ENCODE measurements around the gene CACNA2D3. TPM values are rescaled to one million over a fixed set of nuclear protein-coding genes. Genes with fewer than 3 reads are reported as not detected.

Gene CACNA2D3
- total and polyA plus RNA-seq, 4 donors = 0.72 to 2.4 (median 1.5) TPM

DNA sequence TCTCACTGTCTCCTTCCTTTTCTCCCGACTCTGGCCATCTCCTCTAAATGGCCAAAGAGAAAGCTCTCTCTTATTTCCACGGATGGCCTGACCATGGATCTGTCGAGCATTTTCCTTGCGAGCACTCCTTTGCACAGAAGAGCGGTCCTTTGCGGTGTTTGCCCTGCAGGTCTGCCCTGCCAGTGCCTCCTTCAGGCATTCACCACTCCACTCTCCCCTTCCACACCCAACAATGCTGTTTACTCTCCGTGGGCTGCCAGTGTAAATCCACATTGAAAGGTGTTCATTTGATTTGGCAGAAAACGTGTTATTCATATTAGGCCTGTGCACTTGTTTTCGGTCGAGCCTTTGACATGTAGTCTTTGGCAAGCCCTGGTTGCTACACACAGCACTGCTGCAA is 49.6 kb downstream of the CACNA2D3 start:
- Histone ChIP-seq H3K27ac (ENCODE audit: low read depth in 1 of 2, low read length in 2 of 2) (no peak overlapping the region), H3K4me1 (ENCODE audit: control insufficient read depth in 1 of 2, insufficient read depth in 2 of 2, low read length in 2 of 2) (peaks cover 0 to 13% of the 10 kb centered on the region in 2 donors), H3K4me3 (ENCODE audit: low read length in 2 of 2) (no peak overlapping the region), H3K9me3 (ENCODE audit: control insufficient read depth, low read length) (peaks cover 2% of the 10 kb centered on the region), H3K27me3 (ENCODE audit: control insufficient read depth in 1 of 2, insufficient read depth in 2 of 2, low read length in 1 of 2) (no peaks in the 10 kb centered on the region), H3K36me3 (ENCODE audit: control insufficient read depth in 1 of 2, insufficient read depth in 2 of 2, low read length in 1 of 2) (no peaks in the 10 kb centered on the region)
- intact Hi-C loops (cut with DNase I) = no loop called here
- ATAC-seq (ENCODE audit: low FRiP score) = no peak
- no peak for DNase-seq
- 20 to 27% methylated on average over 10 of the region's 10 CpGs for WGBS, 2 donors

DNA sequence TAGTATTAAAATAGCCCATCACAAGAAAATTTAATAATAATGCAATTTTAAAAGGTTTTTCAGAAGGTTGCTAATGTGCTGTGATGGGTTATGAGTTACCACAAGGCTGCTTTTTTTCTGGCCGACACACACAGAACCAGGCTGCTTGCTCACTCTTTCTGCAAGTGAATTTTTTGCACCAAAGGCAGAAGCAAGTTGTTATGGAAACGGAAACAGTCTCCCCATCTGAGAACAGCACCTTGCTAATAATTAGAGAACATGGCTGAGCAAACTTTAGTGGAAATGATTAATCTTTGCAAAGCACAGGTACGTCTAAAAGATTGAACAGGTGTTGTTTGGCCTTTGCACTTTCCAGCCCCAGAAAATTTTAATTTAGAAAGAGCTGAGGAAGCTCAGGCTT is 51.0 kb downstream of the CACNA2D3 start:
- H3K4me3 ChIP-seq (ENCODE audit: low read length in 2 of 2) = no peak overlapping the region
- no peak overlapping the region for H3K27ac ChIP-seq (ENCODE audit: low read depth in 1 of 2, low read length in 2 of 2)
- no peaks in the 10 kb centered on the region for H3K36me3 ChIP-seq (ENCODE audit: control insufficient read depth in 1 of 2, insufficient read depth in 2 of 2, low read length in 1 of 2)
- peaks cover 0 to 13% of the 10 kb centered on the region in 2 donors for H3K4me1 ChIP-seq (ENCODE audit: control insufficient read depth in 1 of 2, insufficient read depth in 2 of 2, low read length in 2 of 2)
- 86 to 88% methylated on average over 3 of the region's 3 CpGs for WGBS, 2 donors
- no peaks in the 10 kb centered on the region for H3K27me3 ChIP-seq (ENCODE audit: control insufficient read depth in 1 of 2, insufficient read depth in 2 of 2, low read length in 1 of 2)
- intact Hi-C loops (cut with DNase I) = no loop called here
- no peak for ATAC-seq (ENCODE audit: low FRiP score)
- no peak for DNase-seq
- H3K9me3 ChIP-seq (ENCODE audit: control insufficient read depth, low read length) = peaks cover 2% of the 10 kb centered on the region

- WGBS, 2 donors = 1 to 5% methylated on average over 3 of the region's 3 CpGs
- ATAC-seq (ENCODE audit: low FRiP score) (no peak), DNase-seq (no peak)
- peaks cover 0 to 10% of the 10 kb centered on the region in 2 donors for H3K4me1 ChIP-seq (ENCODE audit: control insufficient read depth in 1 of 2, insufficient read depth in 2 of 2, low read length in 2 of 2)
- no peak overlapping the region for H3K27ac ChIP-seq (ENCODE audit: low read depth in 1 of 2, low read length in 2 of 2)
- H3K27me3 ChIP-seq (ENCODE audit: control insufficient read depth in 1 of 2, insufficient read depth in 2 of 2, low read length in 1 of 2) = no peaks in the 10 kb centered on the region
- H3K36me3 ChIP-seq (ENCODE audit: control insufficient read depth in 1 of 2, insufficient read depth in 2 of 2, low read length in 1 of 2) = no peaks in the 10 kb centered on the region
- H3K4me3 ChIP-seq (ENCODE audit: low read length in 2 of 2) = no peak overlapping the region
- intact Hi-C loops (cut with DNase I) = no loop called here
- no peaks in the 10 kb centered on the region for H3K9me3 ChIP-seq (ENCODE audit: control insufficient read depth, low read length)
Observed at GRCh38 chr3:54176106-54176505, 53.8 kb downstream of the CACNA2D3 start.

GRCh38 chr3:54177816-54178215 is 55.5 kb downstream of the CACNA2D3 start:
- H3K27ac ChIP-seq (ENCODE audit: low read depth in 1 of 2, low read length in 2 of 2) = no peak overlapping the region
- WGBS, 2 donors = 74 to 76% methylated on average over 3 of the region's 3 CpGs
- intact Hi-C loops (cut with DNase I) = no loop called here
- peaks cover 0 to 1% of the 10 kb centered on the region in 2 donors for H3K4me1 ChIP-seq (ENCODE audit: control insufficient read depth in 1 of 2, insufficient read depth in 2 of 2, low read length in 2 of 2)
- no peak for DNase-seq
- H3K4me3 ChIP-seq (ENCODE audit: low read length in 2 of 2) = no peak overlapping the region
- no peaks in the 10 kb centered on the region for H3K9me3 ChIP-seq (ENCODE audit: control insufficient read depth, low read length)
- no peaks in the 10 kb centered on the region for H3K27me3 ChIP-seq (ENCODE audit: control insufficient read depth in 1 of 2, insufficient read depth in 2 of 2, low read length in 1 of 2)
- no peaks in the 10 kb centered on the region for H3K36me3 ChIP-seq (ENCODE audit: control insufficient read depth in 1 of 2, insufficient read depth in 2 of 2, low read length in 1 of 2)
- no peak for ATAC-seq (ENCODE audit: low FRiP score)

DNA sequence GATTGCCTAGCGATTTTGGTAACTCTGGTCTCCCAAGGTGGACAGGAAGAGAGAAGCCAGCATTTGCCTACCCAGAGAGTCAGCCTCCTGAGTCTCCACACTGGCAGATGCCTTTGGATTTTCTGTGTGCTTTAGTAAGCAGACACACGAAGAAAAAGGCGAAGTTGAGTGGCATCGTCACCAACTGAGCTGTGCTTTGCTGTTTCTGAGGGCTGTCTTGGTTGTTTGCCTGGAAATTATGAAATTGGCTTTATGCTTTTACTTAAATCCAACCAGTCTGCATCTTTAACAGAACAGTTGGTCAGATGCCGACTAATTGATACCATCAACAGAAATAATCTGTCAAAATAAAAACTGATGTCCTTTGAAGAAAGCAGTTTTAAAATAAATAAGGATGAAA is 56.0 kb downstream of the CACNA2D3 start:
- Histone ChIP-seq H3K36me3 (ENCODE audit: control insufficient read depth in 1 of 2, insufficient read depth in 2 of 2, low read length in 1 of 2) (no peaks in the 10 kb centered on the region), H3K27ac (ENCODE audit: low read depth in 1 of 2, low read length in 2 of 2) (no peak overlapping the region), H3K27me3 (ENCODE audit: control insufficient read depth in 1 of 2, insufficient read depth in 2 of 2, low read length in 1 of 2) (no peaks in the 10 kb centered on the region), H3K9me3 (ENCODE audit: control insufficient read depth, low read length) (no peaks in the 10 kb centered on the region), H3K4me3 (ENCODE audit: low read length in 2 of 2) (no peak overlapping the region), H3K4me1 (ENCODE audit: control insufficient read depth in 1 of 2, insufficient read depth in 2 of 2, low read length in 2 of 2) (no peaks in the 10 kb centered on the region)
- ATAC-seq (ENCODE audit: low FRiP score) (no peak), DNase-seq (no peak)
- intact Hi-C loops (cut with DNase I) = no loop called here
- WGBS, 2 donors = 86 to 89% methylated on average over 5 of the region's 5 CpGs

- no peaks in the 10 kb centered on the region for H3K36me3 ChIP-seq (ENCODE audit: control insufficient read depth in 1 of 2, insufficient read depth in 2 of 2, low read length in 1 of 2)
- no peak for ATAC-seq (ENCODE audit: low FRiP score)
- intact Hi-C loops (cut with DNase I) = no loop called here
Observed at GRCh38 chr3:54180921-54181320, 58.6 kb downstream of the CACNA2D3 start.

GRCh38 chr3:54182242-54182641 is 59.9 kb downstream of the CACNA2D3 start:
- Histone ChIP-seq H3K36me3 (ENCODE audit: control insufficient read depth in 1 of 2, insufficient read depth in 2 of 2, low read length in 1 of 2) (no peaks in the 10 kb centered on the region), H3K4me1 (ENCODE audit: control insufficient read depth in 1 of 2, insufficient read depth in 2 of 2, low read length in 2 of 2) (no peaks in the 10 kb centered on the region), H3K4me3 (ENCODE audit: low read length in 2 of 2) (no peak overlapping the region), H3K9me3 (ENCODE audit: control insufficient read depth, low read length) (no peaks in the 10 kb centered on the region), H3K27me3 (ENCODE audit: control insufficient read depth in 1 of 2, insufficient read depth in 2 of 2, low read length in 1 of 2) (no peaks in the 10 kb centered on the region), H3K27ac (ENCODE audit: low read depth in 1 of 2, low read length in 2 of 2) (no peak overlapping the region)
- intact Hi-C loops (cut with DNase I) = no loop called here
- 32 to 49% methylated on average over 4 of the region's 4 CpGs for WGBS, 2 donors
- ATAC-seq (ENCODE audit: low FRiP score) (no peak), DNase-seq (no peak)

More at GRCh38 chr3:54180921-54181320, 58.6 kb downstream of the CACNA2D3 start:
- H3K27me3 ChIP-seq (ENCODE audit: control insufficient read depth in 1 of 2, insufficient read depth in 2 of 2, low read length in 1 of 2) = no peaks in the 10 kb centered on the region
- H3K4me1 ChIP-seq (ENCODE audit: control insufficient read depth in 1 of 2, insufficient read depth in 2 of 2, low read length in 2 of 2) = no peaks in the 10 kb centered on the region
- H3K27ac ChIP-seq (ENCODE audit: low read depth in 1 of 2, low read length in 2 of 2) = no peak overlapping the region
- no peaks in the 10 kb centered on the region for H3K9me3 ChIP-seq (ENCODE audit: control insufficient read depth, low read length)
- no peak for DNase-seq
- no peak overlapping the region for H3K4me3 ChIP-seq (ENCODE audit: low read length in 2 of 2)

GRCh38 chr3:54185740-54186139 is 63.4 kb downstream of the CACNA2D3 start:
- DNase-seq = no peak
- Histone ChIP-seq H3K9me3 (ENCODE audit: control insufficient read depth, low read length) (no peaks in the 10 kb centered on the region), H3K4me3 (ENCODE audit: low read length in 2 of 2) (no peak overlapping the region), H3K36me3 (ENCODE audit: control insufficient read depth in 1 of 2, insufficient read depth in 2 of 2, low read length in 1 of 2) (no peaks in the 10 kb centered on the region), H3K27ac (ENCODE audit: low read depth in 1 of 2, low read length in 2 of 2) (no peak overlapping the region), H3K27me3 (ENCODE audit: control insufficient read depth in 1 of 2, insufficient read depth in 2 of 2, low read length in 1 of 2) (no peaks in the 10 kb centered on the region), H3K4me1 (ENCODE audit: control insufficient read depth in 1 of 2, insufficient read depth in 2 of 2, low read length in 2 of 2) (no peaks in the 10 kb centered on the region)
- ATAC-seq (ENCODE audit: low FRiP score) = no peak
- intact Hi-C loops (cut with DNase I) = no loop called here

DNA sequence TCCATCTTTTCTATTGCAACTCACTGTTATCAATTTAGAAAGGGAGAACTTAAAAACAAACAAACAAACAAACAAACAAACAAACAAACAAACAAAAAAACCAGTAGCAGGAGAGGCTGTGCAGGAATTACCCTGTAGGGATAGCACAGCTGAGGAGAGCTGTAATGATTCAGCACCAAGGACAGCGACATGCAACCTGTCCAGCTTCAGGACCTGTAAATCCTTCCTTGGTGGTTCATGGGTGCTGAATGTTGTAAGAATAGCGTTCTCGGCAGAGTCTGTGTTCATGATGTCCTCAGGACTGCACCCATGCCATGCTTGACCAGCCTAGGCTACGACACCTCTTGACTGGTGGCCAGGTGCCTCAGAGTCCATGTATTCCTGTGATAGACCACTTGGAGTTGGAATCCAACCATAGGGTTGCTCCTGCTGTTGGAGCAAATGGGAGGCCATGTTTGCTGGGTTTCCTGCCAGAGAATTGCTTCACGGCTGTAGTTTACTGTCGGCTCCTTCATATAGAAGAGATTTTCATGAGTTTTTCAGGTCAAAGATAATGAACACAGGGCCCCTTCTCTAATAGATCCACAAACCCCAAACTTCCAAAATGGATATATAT is 65.9 kb downstream of the CACNA2D3 start:
- DNase-seq = no peak
- H3K36me3 ChIP-seq (ENCODE audit: control insufficient read depth in 1 of 2, insufficient read depth in 2 of 2, low read length in 1 of 2) = no peaks in the 10 kb centered on the region
- peak; percentile 26 for ATAC-seq (ENCODE audit: low FRiP score)
- no peaks in the 10 kb centered on the region for H3K4me1 ChIP-seq (ENCODE audit: control insufficient read depth in 1 of 2, insufficient read depth in 2 of 2, low read length in 2 of 2)
- H3K27ac ChIP-seq (ENCODE audit: low read depth in 1 of 2, low read length in 2 of 2) = no peak overlapping the region
- intact Hi-C loops (cut with DNase I) = no loop called here
- no peaks in the 10 kb centered on the region for H3K27me3 ChIP-seq (ENCODE audit: control insufficient read depth in 1 of 2, insufficient read depth in 2 of 2, low read length in 1 of 2)
- 39 to 45% methylated on average over 6 of the region's 6 CpGs for WGBS, 2 donors
- no peaks in the 10 kb centered on the region for H3K9me3 ChIP-seq (ENCODE audit: control insufficient read depth, low read length)
- no peak overlapping the region for H3K4me3 ChIP-seq (ENCODE audit: low read length in 2 of 2)
